HG03342 (cell line): ENCODE data around the gene ATP11A.

Experiments used
- ATAC-seq: cut with Tn5 transposase; IDR thresholded peaks from one replicate; pipeline ENCODE4 v1.9.1; 2021; ENCODE audit warnings: mild to moderate bottlenecking, moderate library complexity; ENCODE audit not compliant: unreplicated experiment

Gene ATP11A

GRCh38 chr13:112756967-112757758 is 67.3 kb downstream of the ATP11A start:
- no peak for ATAC-seq

DNA sequence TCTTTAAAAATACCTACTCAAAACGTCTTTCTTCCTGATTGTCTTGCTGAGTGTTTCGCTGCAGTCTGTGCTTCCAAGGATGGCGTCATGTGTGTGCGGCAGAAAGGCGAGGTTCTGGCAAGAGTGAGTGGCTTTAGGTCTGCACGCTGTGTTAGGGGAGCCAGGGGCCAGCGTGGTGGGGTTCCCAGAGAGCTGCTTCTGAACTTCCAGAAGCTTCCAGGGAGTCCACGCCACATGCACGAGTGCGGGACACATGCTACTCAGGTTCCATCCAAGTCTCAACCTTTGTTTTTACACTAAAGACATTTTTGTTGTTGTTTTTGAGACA is 67.9 kb downstream of the ATP11A start:
- ATAC-seq, result no peak

DNA sequence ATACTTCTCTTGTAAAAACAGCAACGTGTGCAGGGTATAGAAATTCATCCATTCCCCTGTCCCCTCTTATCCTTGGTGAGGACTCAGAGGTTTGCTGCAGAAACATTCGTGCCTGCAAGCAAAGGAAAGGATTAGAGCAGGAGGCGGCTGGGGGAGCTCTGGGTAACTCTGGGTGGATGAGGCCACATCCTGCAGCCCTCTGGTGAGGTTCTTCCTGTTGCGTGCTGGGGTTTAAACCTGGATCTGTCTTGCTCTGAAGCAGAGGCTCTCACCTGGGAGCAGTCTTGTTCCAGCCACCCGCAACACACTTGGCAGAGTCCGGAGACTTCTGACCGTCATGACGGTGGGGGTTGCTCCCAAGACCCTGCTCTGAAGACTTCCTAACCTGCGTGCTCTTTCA is 69.2 kb downstream of the ATP11A start:
- ATAC-seq, result no peak

DNA sequence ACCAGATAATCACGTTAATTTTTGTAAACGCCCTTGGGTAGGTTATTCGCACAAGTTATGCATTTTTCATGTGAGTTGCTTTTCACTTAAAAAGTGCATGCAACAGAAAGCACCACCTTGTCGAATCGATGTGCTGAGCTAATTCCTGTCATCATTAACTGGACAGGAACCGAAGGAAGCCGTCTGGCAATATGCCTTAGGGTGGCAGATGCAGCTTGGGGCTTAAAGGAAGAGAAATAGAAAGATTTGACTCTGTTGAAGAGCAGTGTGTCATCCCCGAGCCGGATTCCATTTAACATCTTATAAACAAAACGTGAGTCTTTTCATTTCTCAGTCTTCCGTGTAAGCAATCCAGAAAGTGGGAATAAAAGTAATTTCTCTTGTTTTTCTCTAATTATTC is 70.0 kb downstream of the ATP11A start:
- ATAC-seq, result no peak

DNA sequence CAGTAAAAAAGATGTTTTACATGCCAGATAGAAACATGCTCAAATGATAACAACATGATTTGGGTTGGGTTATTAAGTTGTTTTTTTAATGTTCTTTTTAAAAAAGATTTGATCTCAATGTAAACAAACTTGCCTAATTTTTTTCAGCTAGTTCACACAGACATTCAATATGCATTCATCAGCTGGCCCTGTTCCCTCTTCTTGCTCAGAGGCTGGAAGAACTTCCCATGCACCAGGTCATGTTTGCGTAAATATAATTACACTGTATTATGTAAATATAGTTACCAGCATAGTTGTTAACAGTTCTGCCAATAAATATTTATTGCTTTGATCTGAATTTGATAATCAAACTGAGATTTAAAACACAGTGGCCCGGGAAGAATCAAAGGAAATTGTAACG is 70.6 kb downstream of the ATP11A start:
- ATAC-seq, result no peak

GRCh38 chr13:112760931-112761330 is 71.1 kb downstream of the ATP11A start:
- no peak for ATAC-seq

GRCh38 chr13:112761701-112762689 is 72.2 kb downstream of the ATP11A start:
- ATAC-seq, result no peak

- ATAC-seq, result no peak
These were observed 72.8 kb downstream of the ATP11A start for GRCh38 chr13:112762690-112763080.

DNA sequence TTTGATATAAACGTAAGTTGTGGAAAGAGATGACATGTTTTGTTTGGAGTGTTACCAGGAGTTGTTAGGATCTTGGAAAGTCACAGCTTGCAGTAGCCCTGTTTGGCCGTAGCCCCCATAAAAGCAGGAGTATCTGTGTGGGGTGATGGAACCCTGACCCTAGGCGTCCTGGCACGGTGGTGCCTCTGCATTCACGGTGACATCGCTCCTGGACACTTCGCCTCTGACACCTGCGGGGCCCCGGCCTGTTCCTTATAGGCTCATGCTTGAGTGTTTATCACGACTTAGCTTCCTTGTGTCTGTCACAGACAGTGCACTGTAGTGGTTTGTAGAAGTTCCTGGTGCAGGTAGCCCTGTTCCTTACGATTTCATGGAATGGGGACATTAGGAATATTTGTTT is 74.2 kb downstream of the ATP11A start:
- ATAC-seq, result no peak

DNA sequence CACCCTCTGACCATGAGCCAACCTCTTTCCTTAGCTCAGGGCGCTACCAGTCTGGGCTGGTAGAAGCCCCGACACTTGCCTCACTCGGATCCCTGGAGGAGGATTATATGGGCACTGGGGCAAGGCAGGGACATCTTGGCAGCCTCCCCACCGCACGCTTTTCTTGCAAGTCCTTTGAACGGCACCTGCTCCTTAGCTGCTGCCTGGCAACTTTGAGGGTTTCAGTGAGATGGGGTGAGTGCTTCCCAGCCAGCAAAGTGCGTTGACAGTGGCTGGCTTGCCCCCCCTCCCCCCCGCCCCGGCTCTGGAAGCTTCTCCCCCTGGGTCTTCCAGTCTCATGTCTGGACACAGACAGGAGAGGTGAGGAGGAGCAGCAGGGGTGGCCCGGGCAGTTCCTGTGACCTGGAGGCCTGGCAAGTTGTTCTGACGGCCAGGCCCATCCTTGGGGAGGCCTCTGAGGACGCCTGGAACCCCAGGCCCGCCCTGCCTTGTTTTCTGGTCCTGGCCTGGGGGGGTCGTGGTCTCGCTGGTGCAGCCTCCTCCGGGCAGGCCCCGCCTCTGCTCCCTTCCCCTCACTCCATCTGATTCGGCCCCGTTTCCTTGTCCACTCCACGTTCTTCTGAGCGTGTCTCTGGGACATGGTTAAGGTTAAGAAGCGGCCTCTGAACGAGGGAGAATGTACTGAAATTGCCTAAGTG is 75.2 kb downstream of the ATP11A start:
- ATAC-seq, result no peak

- no peak for ATAC-seq
These were observed 75.9 kb downstream of the ATP11A start for GRCh38 chr13:112765731-112766130.

DNA sequence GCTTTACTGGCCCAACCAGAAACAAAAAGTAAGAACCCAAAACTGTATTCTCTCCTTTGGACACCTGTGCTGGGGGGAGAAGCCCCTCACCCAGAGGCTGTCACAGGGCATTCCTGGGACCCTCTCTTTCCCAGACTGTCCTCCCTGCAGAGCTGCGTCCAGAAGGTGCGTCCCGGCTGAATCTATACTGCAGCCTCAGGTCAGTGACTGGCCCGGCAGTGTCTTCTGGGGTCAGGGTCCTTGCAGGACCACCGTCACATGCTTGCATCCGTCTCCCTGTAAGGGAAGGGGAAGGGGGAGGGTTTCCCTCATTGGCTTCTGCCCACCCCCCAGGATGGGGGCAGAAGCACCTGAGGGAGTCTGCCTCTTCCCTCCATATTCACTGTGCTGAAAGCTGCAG is 76.5 kb downstream of the ATP11A start:
- no peak for ATAC-seq

- ATAC-seq, result peak; percentile 74
These were observed 78.0 kb downstream of the ATP11A start for GRCh38 chr13:112767506-112768471.

GRCh38 chr13:112768795-112769481 is 79.1 kb downstream of the ATP11A start:
- no peak for ATAC-seq

DNA sequence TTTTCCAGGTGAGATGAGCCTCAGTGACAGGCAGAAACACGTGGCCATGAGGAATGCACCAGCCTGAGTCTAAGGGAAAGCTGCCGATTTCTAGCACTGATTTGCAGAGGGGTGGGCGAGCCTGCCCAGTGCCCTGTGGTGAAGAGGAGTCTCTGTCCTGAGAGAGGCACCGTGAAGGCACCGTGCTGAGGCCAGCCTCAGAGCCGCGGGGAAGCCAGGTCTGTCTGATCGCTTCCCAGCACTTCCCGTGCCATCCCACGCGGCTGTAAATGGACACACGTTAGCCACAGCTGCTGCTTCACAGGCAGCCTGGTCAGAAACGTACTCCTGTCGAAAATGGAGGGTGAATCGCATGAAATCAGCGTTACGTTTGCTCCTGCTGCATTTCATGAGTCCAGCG is 79.8 kb downstream of the ATP11A start:
- no peak for ATAC-seq

DNA sequence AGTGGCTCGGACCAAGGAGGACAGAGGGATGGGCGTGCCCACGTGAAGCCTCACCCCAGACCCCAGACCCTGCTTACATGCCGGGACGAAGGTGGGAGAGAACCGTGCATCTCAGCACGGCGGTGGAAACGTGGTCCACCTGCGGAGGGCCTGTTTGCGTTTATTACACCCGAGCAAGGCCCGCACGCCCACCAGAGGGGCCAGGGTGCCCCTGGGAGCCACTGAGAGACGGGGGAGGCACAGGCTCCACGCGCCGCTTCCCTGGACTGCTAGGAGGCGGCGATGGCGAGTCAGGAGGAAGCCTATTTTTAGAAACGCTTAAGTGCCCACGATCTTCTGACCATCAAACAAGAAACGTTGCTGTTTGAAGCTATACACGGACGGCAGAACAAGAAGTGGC is 80.7 kb downstream of the ATP11A start:
- no peak for ATAC-seq

DNA sequence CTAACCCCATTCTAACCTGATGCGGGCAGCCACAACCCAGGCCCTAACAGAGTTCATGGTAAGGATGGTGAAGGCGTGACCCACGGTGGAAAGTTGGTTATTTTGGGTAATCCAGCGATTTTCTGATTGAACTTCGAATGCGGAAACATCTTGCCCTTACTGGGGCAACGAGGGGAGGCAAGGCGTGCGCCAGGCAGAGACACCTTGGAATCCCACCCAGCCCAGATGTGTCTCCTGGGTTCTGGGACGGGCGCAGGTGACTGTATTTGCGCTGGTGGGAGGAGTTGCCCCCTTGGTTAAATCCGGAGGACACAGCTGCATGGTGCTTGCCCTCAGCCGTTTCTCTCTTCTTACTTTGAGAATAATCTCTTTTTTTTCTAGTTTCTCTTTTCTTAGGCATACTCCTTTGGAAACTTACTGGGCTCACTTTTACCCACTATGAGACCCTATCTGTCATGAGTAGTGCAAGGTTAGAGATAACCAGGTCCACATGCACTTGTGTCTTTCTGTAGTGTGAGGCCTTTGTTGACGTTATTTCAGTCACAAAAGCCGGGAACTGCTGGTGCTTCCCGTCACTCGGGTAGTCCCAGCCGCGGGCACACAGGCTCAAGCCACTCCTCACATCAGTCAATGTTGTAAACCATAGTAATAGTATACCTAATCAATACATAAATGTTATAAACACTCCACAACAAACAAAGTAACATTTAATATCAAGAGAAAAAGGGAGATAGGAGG is 81.5 kb downstream of the ATP11A start:
- ATAC-seq, result no peak

DNA sequence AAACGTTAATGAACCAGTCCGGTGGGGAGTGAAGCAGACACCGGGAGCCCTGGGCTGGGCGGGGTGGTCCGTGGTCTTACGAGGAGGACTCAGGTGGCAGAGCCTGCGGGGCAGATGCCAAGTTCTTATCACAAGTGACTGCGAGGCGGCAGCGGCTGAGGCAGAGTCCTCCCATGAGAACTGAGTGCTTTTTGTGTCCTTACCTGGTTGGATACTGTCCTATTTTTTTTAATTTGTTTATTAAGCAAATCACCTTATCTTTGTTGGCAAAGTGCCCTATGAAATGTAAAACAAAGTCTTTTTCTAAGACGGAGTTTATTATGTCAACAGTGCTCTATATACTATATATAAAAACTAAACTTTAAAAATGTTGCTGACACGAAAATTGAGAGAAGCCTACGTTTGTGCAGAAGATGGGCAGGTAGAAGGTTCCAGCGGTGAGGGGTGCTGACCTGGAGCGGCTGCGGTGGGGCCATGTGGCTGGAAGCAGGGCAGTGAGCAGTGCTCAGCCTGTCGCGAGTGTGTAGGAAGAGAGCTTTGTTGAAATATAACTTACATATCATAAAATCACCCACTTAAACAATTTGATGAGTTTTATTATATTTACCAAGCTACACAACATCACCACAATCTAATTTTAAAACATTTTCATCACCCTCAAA is 82.2 kb downstream of the ATP11A start:
- no peak for ATAC-seq

- no peak for ATAC-seq
These were observed 82.7 kb downstream of the ATP11A start for GRCh38 chr13:112772539-112772909.
